Stimulated activated CD4-positive, alpha-beta T cell treated with anti-CD3 and anti-CD28 coated beads, Interleukin-2, amount 100 ng/mL, for 4 hours (primary cell): Measurements from ENCODE around the gene ZNF587B.
"Not testable (repeated sequence)": the region's sequence is repeated elsewhere in the genome, so short reads cannot be mapped to it uniquely, and the experiment has no call there.

ENCODE experiments used
- DNase-seq: peaks from one replicate; pipeline ENCODE4 v3.0.0-alpha.2; 2020; ENCODE audit warnings: low read depth

Gene ZNF587B

DNA sequence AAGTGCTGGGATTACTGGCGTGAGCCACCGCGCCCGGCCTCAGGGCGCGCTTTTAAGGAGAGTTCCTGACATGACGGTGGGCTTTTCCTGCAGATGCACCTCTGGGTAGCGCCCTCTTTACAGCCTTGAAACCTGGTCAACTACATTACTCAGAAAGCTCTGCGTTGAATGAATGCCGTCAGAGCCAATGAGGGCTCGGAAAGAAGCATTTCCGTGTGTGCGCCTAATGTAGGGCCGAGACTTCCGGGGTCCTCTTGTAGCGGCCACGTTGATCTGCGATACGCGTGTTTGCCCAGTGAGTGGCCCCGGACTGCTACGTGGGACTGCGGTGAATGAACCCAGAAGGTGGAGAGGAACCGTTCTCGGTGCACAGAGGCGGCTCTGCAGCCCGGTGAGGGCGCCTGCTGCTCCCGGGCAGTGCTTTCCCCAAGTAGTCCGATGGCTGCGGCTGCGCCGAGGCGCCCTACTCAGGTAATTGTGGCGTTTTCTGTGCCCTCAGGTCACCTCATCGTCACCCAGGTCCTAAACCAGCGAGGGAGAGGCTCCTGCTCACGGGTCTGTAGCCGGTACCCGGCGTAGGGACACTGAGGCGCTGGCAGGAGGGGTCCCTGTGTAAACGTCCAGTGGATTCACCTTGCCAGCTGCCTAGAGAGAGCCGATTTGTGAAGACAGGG is 10.5 kb upstream of the ZNF587B start:
- peak; percentile 71 for DNase-seq

DNA sequence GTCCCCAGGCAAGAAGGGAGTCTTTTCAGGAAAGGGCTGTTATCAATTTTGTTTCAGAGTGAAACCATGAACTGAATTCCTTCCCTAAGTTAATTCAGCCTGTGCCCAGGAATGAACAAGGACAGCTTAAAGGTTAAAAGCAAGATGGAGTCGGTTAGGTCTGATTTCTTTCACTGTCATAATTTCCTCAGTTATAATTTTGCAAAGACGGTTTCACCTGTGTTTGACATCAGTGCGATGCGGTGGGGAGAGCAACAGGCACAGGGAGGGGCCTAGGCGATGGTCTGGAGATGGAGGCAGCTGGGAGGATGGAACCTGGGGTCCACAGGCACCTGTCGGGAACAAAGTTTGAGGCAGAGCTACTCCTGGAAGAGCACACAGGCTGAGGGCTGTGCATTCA is 9.5 kb upstream of the ZNF587B start:
- no peak for DNase-seq

DNA sequence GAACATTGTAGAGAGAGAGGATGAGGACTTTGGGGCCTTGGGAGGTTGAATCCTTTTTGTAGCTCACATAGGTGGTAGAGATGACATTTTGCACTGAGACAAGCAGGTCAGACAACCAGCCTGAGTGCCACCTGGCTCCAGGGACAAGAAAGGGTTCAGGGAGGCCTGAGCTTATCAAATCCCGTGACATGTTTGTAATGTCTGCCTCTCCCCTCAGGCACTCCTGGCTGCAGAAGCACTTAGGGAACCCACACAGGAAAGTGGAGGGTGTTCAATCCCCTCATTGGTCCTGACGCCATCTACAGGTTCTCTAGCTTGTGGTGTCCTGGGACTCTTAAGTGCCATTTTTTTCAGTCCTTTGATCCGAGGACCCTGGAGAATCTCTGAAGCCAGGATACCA is 9.0 kb upstream of the ZNF587B start:
- DNase-seq = not testable (repeated sequence)

- not testable (repeated sequence) for DNase-seq
These were observed 8.6 kb upstream of the ZNF587B start for GRCh38 chr19:57821501-57821900.

GRCh38 chr19:57823155-57823554 is 6.9 kb upstream of the ZNF587B start:
- DNase-seq = not testable (repeated sequence)

- DNase-seq = not testable (repeated sequence)
These were observed 6.5 kb upstream of the ZNF587B start for GRCh38 chr19:57823608-57824007.

DNA sequence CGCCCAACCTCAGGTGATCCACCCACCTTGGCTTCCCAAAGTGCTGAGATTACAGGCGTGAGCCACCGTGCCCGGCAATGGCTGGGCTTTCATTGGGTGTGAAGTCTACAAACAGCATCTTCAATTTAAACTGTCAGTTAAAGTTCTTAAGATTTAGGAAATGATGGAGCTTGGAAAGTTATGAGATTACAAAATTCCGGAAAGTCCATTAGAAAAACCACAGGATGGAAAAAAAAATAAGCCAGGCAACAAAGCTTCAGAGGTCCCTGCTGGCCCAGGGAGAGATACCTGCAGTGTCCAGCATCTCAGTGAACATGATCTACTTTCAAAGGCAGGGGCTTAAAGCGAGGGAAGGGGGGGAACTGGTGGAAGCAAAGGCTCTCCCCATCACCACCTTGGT is 4.6 kb upstream of the ZNF587B start:
- DNase-seq = no peak

GRCh38 chr19:57829316-57829715 is 783 bp upstream of the ZNF587B start:
- DNase-seq = no peak

DNA sequence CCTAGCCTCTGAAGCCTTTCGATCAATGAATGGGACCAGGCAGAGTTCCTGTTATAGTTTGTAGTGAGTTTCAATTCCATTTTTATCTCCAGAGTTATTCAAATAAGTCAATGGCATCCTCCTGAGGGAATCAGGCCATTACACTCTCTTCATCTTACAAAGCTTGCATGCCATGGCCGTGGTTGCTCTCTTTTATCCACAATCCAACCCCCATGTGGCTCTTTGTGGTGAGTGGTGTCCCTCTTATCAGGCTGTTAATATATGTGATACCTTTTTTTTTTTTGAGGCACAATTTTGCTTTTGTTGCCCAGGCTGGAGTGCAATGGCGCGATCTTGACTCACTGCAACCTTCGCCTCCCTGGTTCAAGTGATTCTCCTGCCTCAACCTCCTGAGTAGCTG is 6.9 kb downstream of the ZNF587B start:
- DNase-seq = not testable (repeated sequence)

GRCh38 chr19:57838622-57839191 is 8.6 kb downstream of the ZNF587B start:
- not testable (repeated sequence) for DNase-seq

DNA sequence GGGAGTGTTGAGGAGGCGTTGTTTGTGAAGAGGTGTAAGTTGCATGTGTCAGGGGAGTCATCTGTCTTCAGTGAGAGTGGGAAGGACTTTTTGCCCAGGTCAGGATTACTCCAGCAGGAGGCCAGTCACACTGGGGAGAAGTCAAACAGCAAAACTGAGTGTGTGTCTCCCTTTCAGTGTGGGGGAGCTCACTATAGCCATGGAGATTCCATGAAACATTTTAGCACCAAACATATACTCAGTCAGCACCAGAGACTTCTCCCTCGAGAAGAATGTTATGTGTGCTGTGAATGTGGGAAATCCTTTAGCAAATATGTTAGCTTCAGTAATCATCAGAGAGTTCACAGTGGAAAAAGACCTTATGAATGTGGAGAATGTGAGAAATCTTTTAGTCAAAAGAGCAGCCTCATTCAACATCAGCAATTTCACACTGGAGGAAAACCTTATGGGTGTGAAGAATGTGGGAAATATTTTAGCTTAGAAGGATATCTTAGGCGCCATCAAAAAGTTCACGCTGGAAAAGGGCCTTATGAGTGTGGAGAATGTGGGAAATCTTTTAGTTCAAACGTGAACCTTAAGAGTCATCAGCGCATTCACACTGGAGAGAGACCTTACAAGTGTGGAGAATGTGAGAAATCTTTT is 11.1 kb downstream of the ZNF587B start:
- no peak for DNase-seq

DNA sequence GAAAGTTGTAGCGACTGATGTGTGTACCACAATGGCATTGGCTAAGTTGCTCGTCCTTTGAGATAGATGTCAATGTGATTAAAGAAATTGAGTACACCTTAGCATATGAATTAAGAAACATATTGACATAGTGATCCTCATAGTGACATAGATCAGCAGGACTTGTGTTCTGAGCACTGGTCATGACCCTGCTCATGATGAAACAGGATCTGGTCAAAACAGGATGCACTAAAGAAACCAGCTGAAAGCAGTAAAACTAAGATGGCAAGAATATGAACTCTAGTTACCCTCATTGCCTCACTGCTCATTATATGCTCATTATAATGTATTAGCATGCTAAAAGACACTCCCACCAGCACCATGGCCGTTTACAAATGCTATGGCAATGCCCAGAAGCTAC is 17.1 kb downstream of the ZNF587B start:
- not testable (repeated sequence) for DNase-seq

- DNase-seq = not testable (repeated sequence)
These were observed 19.1 kb downstream of the ZNF587B start for GRCh38 chr19:57849162-57849665.

DNA sequence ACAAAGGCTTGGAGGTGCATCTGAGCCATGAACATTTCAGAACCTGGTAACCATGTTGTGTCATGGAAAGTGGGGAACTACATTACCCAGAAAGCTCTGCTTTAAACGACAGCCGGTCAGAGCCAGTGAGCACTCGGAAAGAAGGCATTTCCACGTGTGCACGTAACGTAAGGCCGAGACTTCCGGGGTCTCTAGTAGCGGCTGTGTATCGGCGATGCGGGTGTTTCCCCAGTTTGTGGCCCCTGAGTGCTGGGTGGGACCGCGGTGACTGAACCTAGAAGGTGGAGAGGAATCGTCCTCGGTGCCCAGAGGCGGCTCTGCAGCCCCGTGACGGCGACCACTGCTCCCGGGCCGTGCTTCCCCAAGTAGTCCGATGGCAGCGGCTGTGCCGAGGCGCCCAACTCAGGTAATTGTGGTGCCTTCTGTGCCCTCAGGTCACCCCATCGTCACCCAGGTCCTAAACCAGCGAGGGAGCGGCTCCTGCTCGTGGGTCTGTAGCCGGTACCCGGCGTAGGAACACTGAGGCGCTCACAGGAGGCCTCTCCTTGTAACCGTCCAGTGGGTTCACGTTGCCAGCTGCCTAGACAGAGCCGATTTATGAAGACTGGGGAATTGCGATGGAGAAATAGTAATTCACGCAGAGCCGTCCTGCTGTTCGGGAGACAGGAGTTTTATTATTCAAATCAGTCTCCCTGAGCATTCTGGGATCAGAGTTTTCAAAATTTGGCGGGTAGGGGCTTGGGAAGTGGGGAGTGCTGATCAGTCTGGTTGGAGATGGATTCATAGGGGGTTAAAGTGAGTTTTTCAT is 19.8 kb downstream of the ZNF587B start, which contains the start of gene ZNF587:
TSS of gene ZNF587 (plus strand) at position 194 of the 808 bp plus-strand sequence. CDS start at position 374, 180 bp downstream.
- peak; percentile 73 for DNase-seq

DNA sequence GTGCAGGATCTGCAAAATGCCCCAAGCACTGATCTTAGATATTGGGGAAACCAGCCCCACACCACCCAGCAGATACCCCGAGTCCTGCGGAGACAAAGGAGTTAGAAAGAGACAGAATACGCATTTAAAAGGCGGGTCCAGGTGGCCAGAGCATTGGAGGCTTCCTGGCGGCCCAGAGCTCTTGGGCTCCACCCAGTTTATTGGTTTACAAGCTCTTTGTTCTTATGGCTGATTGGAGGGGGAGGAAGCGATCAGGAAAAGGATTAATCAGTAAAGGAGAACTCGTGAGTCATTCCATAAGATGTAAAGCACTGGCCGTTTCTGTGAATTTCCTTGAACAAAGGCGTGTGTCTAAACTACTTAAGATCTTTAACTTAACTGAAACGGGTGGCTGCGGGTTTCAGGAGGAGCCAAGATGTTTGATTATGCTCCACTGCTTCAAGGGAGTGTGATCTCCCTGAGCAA is 20.5 kb downstream of the ZNF587B start:
- DNase-seq = no peak

DNA sequence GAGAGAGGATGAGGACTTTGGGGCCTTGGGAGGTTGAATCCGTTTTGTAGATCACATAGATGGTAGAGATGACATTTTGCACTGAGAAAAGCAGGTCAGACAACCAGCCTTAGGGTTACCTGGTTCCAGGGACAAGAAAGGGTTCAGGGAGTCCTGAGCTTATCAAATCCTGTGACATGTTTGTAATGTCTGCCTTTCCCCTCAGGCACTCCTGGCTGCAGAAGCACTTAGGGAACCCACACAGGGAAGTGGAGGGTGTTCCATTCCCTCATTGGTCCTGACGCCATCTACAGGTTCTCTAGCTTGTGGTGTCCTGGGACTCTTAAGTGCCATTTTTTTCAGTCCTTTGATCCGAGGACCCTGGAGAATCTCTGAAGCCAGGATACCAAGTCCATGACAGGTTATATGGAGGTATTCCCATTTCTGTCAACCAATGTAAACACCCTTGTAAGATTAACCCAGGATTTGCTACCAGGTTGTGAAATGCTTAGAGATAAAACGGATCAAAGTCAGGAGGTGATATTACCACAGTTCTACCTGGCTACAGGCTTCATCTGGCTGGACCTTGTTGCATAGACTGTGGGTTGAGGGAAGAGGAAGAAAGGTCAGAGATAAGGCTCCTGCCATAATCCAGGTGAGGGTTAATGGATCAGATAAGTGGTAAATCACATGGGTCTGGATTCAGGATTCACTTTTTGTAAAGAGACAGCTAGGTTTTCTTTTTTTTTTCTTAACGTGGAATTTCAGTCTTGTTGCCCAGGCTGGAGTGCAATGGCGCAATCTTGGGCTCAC is 21.9 kb downstream of the ZNF587B start:
- not testable (repeated sequence) for DNase-seq

GRCh38 chr19:57854117-57854516 is 24.0 kb downstream of the ZNF587B start:
- not testable (repeated sequence) for DNase-seq

DNA sequence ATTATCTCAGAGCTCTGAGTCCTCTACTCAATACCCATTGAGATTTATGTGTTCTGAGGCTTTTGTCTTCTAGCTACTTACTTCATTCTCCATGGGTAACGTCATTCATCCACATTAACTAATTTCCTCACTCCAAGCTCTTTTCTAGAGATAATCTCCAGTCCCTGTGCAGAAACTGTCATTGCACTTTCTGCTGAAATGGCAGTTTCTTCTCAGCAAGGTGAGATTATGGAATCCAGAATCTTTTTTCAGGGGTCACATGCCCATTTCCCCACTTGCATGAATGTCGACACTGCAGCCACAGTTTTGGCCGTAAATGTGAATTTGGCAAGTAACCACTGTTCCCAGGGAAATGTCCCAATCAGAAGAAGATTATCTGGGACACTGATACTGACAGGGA is 32.3 kb downstream of the ZNF587B start:
- not testable (repeated sequence) for DNase-seq

- no peak for DNase-seq
These were observed 37.9 kb downstream of the ZNF587B start for GRCh38 chr19:57867868-57868492.

GRCh38 chr19:57869655-57870054 is 39.6 kb downstream of the ZNF587B start:
- DNase-seq = not testable (repeated sequence)

GRCh38 chr19:57870225-57870624 is 40.1 kb downstream of the ZNF587B start:
- DNase-seq = no peak
